K562 (cell line): Measurements from ENCODE around the gene MYMX. TPM values are rescaled to one million over a fixed set of nuclear protein-coding genes. Genes with fewer than 3 reads are reported as not detected.

Experiments
- CBX3 ChIP-seq, 2 experiments: IDR thresholded peaks; 1 replicate in 1 of 2; 2 replicates in 1 of 2; pipeline ENCODE4 v1.6.1; 2012; ENCODE audit warnings: inconsistent platforms in 2 of 2, low read length in 2 of 2, borderline replicate concordance in 1 of 2, control low read depth in 1 of 2
- POLR3G ChIP-seq: IDR thresholded peaks from 2 replicates; pipeline ENCODE4 v1.6.1; 2011; ENCODE audit not compliant: insufficient read length, insufficient replicate concordance; ENCODE audit errors: extremely low read depth
- RB1 ChIP-seq: fragments of 450-650 bp; IDR thresholded peaks from 2 replicates; pipeline ENCODE4 v1.6.1; 2017; ENCODE audit warnings: low read depth, mild to moderate bottlenecking
- RBM14 ChIP-seq: fragments of 200-400 bp; formaldehyde crosslinking; IDR thresholded peaks from 2 replicates; pipeline ENCODE4 v1.6.1; 2018; ENCODE audit warnings: low read depth, mild to moderate bottlenecking, low read length, moderate library complexity, borderline replicate concordance; ENCODE audit not compliant: insufficient read depth
- RFX1 ChIP-seq: fragments of 450-650 bp; IDR thresholded peaks from 2 replicates; pipeline ENCODE4 v1.6.1; 2016; ENCODE audit warnings: mild to moderate bottlenecking, moderate library complexity
- RHOXF2B ChIP-seq: fragments of 250-450 bp; sonication (Bioruptor Pico); conservative IDR thresholded peaks from 2 replicates; pipeline ENCODE4 v1.5.1; 2021
- TAF15 ChIP-seq: fragments of 200-400 bp; formaldehyde crosslinking; IDR thresholded peaks from 2 replicates; pipeline ENCODE4 v1.6.1; 2017; ENCODE audit warnings: mild to moderate bottlenecking, low read depth, low read length, moderate library complexity
- ZNF197 ChIP-seq: fragments of 200-800 bp; sonication (Bioruptor generic); IDR thresholded peaks from 2 replicates; pipeline ENCODE4 v1.6.1; 2016; ENCODE audit warnings: low read depth, missing genetic modification characterization, missing compliant biosample characterization
- ZNF830 ChIP-seq: fragments of 250-450 bp; sonication (Bioruptor Pico); IDR thresholded peaks from 2 replicates; pipeline ENCODE4 v1.5.0; 2021; ENCODE audit warnings: mild to moderate bottlenecking
- ZSCAN32 ChIP-seq: fragments of 450-650 bp; formaldehyde crosslinking; IDR thresholded peaks from 2 replicates; pipeline ENCODE4 v1.4.0; 2020; ENCODE audit warnings: mild to moderate bottlenecking, moderate library complexity
- polyA plus RNA-seq, 8 experiments: library from polyadenylated mRNA; depleted of rRNA in 4 of 8; stranded (reverse) in 5 of 8; unstranded in 3 of 8; fragments of >200 nt; fragmentation: Nextera tagmentation in 2 of 8; fragmentation: Illumina TruSeq in 1 of 8; extraction: Ambion mirVana in 2 of 8; extraction: Trizol in 1 of 8; gene quantifications; 2 replicates each; pipeline versions ENCODE4 v1.2.1 to v1.2.3, GENCODE V29; 2011 to 2014; ENCODE audit warnings: inconsistent platforms in 1 of 8, missing spikeins in 1 of 8
- total RNA-seq, 7 experiments: library from RNA; depleted of rRNA in 6 of 7; stranded (reverse); fragments of >200 nt in 6 of 7; fragmentation: Illumina TruSeq in 2 of 7; extraction: Trizol in 2 of 7; gene quantifications; 2 replicates each; pipeline versions ENCODE4 v1.2.1 to v1.2.3, GENCODE V29; 2011 to 2021; ENCODE audit warnings: low replicate concordance in 1 of 7
- TF ChIP-seq, protein P1 (sequence below): fragments of 250-450 bp; sonication (Bioruptor Pico); IDR thresholded peaks from 2 replicates; pipeline ENCODE4 v1.4.0; 2020; ENCODE audit warnings: mild to moderate bottlenecking, moderate library complexity, borderline replicate concordance
- TF ChIP-seq, protein P2 (sequence below): fragments of 250-450 bp; sonication (Bioruptor Pico); IDR thresholded peaks from 2 replicates; pipeline ENCODE4 v1.5.1; 2021; ENCODE audit warnings: mild to moderate bottlenecking
- TF ChIP-seq, protein P3 (sequence below), 2 experiments: fragments of 450-650 bp; conservative IDR thresholded peaks; 2 replicates each; pipeline ENCODE4 v1.6.1; 2017; ENCODE audit warnings: mild to moderate bottlenecking in 2 of 2, moderate library complexity in 2 of 2
- TF ChIP-seq, protein P4 (sequence below): fragments of 250-450 bp; sonication (Bioruptor Pico); IDR thresholded peaks from 2 replicates; pipeline ENCODE4 v1.8.0; 2021; ENCODE audit warnings: mild to moderate bottlenecking, moderate library complexity
- TF ChIP-seq, protein P5 (sequence below): sonication (generic); formaldehyde crosslinking; IDR thresholded peaks from 2 replicates; pipeline ENCODE4 v1.8.0; 2022; ENCODE audit warnings: missing genetic modification reagents, mild to moderate bottlenecking, borderline replicate concordance

The MYMX gene
- total and polyA plus RNA-seq, 9 of the 15 experiments (the other 6 are each of a cell fraction or from before 2014, with no cell fraction given) = 0.12 TPM; not detected in 8

DNA sequence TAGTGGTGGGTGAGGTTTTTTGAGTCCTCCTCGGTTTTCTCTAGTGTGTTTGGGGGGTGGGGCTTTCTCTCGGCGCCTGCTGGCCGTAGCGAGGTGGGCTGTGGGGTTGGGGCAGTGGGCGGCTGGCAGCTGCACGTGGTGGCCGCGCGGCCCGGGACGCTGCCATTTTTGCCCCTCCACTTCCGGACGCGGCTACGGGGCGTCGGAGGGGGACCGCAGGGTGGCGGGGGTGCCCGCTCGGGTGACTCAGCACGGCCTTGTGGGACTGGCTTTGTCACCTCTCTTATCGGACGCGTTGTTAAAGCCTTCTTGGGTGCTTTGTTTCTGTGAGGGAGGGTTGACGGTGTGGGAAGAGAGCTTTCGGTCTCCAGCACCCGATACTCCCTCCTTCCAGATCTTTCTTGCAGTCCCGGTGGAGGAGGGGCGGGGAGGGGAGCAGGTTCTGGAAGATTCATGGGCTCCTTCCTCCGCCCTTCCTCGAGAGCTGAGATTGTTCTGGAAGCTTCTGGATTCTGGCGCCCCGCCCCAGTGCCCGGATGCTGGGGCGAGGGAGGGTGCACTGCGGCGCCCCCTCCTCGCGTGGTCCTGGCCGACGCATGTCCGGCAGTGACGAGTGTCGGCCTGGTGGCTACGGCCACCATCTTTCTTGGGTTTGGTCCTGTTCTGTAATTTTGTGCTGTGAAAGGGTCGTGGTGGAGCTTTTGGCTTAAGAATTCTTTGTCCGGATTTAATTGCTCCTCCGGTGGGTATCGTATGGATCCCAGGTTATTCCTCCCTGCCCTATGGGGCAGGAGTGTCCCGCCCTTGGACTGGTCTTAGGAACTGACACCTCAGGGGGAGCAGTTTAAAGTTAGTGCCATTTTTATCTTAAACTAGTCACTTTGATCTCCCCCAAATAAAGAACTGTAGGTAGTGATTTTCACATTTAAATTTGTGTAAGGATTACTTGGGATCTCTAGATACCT is 30.9 kb downstream of the MYMX start (continued):
- TF ChIP-seq ZNF197 = 0 out of 2 replicates have a peak, but pooled peaks have one; percentile 16
- TF ChIP-seq ZNF830 (CRISPR knock-in tag) = no peak; the same call in 1 of the 2 replicates
- TF ChIP-seq, protein P1, sequence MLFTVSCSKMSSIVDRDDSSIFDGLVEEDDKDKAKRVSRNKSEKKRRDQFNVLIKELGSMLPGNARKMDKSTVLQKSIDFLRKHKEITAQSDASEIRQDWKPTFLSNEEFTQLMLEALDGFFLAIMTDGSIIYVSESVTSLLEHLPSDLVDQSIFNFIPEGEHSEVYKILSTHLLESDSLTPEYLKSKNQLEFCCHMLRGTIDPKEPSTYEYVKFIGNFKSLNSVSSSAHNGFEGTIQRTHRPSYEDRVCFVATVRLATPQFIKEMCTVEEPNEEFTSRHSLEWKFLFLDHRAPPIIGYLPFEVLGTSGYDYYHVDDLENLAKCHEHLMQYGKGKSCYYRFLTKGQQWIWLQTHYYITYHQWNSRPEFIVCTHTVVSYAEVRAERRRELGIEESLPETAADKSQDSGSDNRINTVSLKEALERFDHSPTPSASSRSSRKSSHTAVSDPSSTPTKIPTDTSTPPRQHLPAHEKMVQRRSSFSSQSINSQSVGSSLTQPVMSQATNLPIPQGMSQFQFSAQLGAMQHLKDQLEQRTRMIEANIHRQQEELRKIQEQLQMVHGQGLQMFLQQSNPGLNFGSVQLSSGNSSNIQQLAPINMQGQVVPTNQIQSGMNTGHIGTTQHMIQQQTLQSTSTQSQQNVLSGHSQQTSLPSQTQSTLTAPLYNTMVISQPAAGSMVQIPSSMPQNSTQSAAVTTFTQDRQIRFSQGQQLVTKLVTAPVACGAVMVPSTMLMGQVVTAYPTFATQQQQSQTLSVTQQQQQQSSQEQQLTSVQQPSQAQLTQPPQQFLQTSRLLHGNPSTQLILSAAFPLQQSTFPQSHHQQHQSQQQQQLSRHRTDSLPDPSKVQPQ (CRISPR knock-in tag) = no peak
- TF ChIP-seq CBX3 (IDR thresholded peaks at IDR 0.05; ENCODE audit: borderline replicate concordance in 1 of 2, low read length in 2 of 2) = no peak; a peak in 1 of 3 replicates
- peak; percentile 91; the same call in 1 of the 2 replicates for TF ChIP-seq RBM14
- TF ChIP-seq, protein P2, sequence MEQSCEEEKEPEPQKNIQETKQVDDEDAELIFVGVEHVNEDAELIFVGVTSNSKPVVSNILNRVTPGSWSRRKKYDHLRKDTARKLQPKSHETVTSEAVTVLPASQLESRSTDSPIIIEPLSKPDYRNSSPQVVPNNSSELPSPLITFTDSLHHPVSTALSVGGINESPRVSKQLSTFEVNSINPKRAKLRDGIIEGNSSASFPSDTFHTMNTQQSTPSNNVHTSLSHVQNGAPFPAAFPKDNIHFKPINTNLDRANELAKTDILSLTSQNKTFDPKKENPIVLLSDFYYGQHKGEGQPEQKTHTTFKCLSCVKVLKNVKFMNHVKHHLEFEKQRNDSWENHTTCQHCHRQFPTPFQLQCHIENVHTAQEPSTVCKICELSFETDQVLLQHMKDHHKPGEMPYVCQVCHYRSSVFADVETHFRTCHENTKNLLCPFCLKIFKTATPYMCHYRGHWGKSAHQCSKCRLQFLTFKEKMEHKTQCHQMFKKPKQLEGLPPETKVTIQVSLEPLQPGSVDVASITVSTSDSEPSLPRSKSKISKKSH (CRISPR knock-in tag) = no peak
- no peak for TF ChIP-seq RHOXF2B (CRISPR knock-in tag)
- 0 out of 2 replicates have a peak, but pooled peaks have one; percentile 41 for TF ChIP-seq RB1
- TF ChIP-seq TAF15 = no peak
- TF ChIP-seq, protein P3, sequence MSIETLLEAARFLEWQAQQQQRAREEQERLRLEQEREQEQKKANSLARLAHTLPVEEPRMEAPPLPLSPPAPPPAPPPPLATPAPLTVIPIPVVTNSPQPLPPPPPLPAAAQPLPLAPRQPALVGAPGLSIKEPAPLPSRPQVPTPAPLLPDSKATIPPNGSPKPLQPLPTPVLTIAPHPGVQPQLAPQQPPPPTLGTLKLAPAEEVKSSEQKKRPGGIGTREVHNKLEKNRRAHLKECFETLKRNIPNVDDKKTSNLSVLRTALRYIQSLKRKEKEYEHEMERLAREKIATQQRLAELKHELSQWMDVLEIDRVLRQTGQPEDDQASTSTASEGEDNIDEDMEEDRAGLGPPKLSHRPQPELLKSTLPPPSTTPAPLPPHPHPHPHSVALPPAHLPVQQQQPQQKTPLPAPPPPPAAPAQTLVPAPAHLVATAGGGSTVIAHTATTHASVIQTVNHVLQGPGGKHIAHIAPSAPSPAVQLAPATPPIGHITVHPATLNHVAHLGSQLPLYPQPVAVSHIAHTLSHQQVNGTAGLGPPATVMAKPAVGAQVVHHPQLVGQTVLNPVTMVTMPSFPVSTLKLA (conservative IDR thresholded peaks at IDR 0.05) = peak; percentile 99
- no peak; the same call in 1 of the 2 replicates for TF ChIP-seq ZSCAN32
- TF ChIP-seq POLR3G = no peak
- TF ChIP-seq, protein P4, sequence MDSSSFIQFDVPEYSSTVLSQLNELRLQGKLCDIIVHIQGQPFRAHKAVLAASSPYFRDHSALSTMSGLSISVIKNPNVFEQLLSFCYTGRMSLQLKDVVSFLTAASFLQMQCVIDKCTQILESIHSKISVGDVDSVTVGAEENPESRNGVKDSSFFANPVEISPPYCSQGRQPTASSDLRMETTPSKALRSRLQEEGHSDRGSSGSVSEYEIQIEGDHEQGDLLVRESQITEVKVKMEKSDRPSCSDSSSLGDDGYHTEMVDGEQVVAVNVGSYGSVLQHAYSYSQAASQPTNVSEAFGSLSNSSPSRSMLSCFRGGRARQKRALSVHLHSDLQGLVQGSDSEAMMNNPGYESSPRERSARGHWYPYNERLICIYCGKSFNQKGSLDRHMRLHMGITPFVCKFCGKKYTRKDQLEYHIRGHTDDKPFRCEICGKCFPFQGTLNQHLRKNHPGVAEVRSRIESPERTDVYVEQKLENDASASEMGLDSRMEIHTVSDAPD (CRISPR knock-in tag) = no peak
- TF ChIP-seq, protein P5, sequence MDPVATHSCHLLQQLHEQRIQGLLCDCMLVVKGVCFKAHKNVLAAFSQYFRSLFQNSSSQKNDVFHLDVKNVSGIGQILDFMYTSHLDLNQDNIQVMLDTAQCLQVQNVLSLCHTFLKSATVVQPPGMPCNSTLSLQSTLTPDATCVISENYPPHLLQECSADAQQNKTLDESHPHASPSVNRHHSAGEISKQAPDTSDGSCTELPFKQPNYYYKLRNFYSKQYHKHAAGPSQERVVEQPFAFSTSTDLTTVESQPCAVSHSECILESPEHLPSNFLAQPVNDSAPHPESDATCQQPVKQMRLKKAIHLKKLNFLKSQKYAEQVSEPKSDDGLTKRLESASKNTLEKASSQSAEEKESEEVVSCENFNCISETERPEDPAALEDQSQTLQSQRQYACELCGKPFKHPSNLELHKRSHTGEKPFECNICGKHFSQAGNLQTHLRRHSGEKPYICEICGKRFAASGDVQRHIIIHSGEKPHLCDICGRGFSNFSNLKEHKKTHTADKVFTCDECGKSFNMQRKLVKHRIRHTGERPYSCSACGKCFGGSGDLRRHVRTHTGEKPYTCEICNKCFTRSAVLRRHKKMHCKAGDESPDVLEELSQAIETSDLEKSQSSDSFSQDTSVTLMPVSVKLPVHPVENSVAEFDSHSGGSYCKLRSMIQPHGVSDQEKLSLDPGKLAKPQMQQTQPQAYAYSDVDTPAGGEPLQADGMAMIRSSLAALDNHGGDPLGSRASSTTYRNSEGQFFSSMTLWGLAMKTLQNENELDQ (CRISPR knock-in tag) = peak; percentile 15; the same call in 1 of the 2 replicates
- no peak for TF ChIP-seq RFX1
